Cardiac muscle cell (in vitro differentiated cells and primary cell): ENCODE measurements around the gene IFITM10. TPM values are rescaled to one million over a fixed set of nuclear protein-coding genes. Genes with fewer than 3 reads are reported as not detected.

Experiments
- DNase-seq, 2 donors: peaks; one replicate each; pipeline versions ENCODE4 v3.0.0 to v3.0.0-alpha.2; 2010 to 2017; ENCODE audit warnings: low read depth in 1 of 2, low spot score in 1 of 2
- H3K27ac ChIP-seq: fragments of 200-600 bp; sonication (generic); 2 replicates; pipeline ENCODE4 v1.5.1; 2016
- H3K27me3 ChIP-seq: fragments of 200-600 bp; sonication (generic); 2 replicates; pipeline ENCODE4 v1.6.0; 2016; ENCODE audit warnings: control low read depth
- H3K36me3 ChIP-seq: fragments of 200-600 bp; sonication (generic); 2 replicates; pipeline ENCODE4 v1.5.1; 2016; ENCODE audit warnings: control low read depth
- H3K4me1 ChIP-seq: fragments of 200-600 bp; sonication (generic); 2 replicates; pipeline ENCODE4 v1.8.1; 2017; ENCODE audit warnings: low read depth, mild to moderate bottlenecking, mixed run types
- H3K4me3 ChIP-seq: fragments of 200-600 bp; sonication (generic); 2 replicates; pipeline ENCODE4 v1.5.1; 2016; ENCODE audit warnings: mild to moderate bottlenecking
- H3K9me3 ChIP-seq: fragments of 200-600 bp; sonication (generic); 2 replicates; pipeline ENCODE4 v1.5.1; 2017; ENCODE audit warnings: low read depth, mild to moderate bottlenecking, control low read depth
- CTCF ChIP-seq: IDR thresholded peaks from 2 replicates; pipeline ENCODE4 v1.5.1; 2012; ENCODE audit warnings: low read depth, mild to moderate bottlenecking, low read length
- polyA plus RNA-seq: library from polyadenylated mRNA; unstranded; fragments of >200 nt; fragmentation: Nextera tagmentation; extraction: Ambion mirVana; gene quantifications from 2 replicates; pipeline ENCODE4 v1.2.1, GENCODE V29; 2016
- total RNA-seq: library from RNA; depleted of rRNA; stranded (reverse); fragments of >200 nt; gene quantifications from 2 replicates; pipeline ENCODE4 v1.2.3, GENCODE V29; 2016

The IFITM10 gene
- total and polyA plus RNA-seq, 2 experiments from 2014 or later, result 1.9 TPM; not detected in 1

- no peaks in the 10 kb centered on the region for H3K4me1 ChIP-seq
Observed at GRCh38 chr11:1741741-1742140, 8.7 kb downstream of the IFITM10 start.

GRCh38 chr11:1740786-1741530 lies 9.4 kb downstream of the IFITM10 start:
- DNase-seq, result no peak
- Histone ChIP-seq H3K36me3 (no peaks in the 10 kb centered on the region), H3K4me1 (no peaks in the 10 kb centered on the region), H3K9me3 (no peaks in the 10 kb centered on the region), H3K4me3 (no peak overlapping the region), H3K27me3 (peaks cover 16% of the 10 kb centered on the region), H3K27ac (no peak overlapping the region)
- no peak for TF ChIP-seq CTCF

More at GRCh38 chr11:1741741-1742140, 8.7 kb downstream of the IFITM10 start:
- TF ChIP-seq CTCF, result no peak
- no peak for DNase-seq
- Histone ChIP-seq H3K4me3 (no peak overlapping the region), H3K27me3 (peaks cover 19% of the 10 kb centered on the region), H3K9me3 (no peaks in the 10 kb centered on the region), H3K36me3 (no peaks in the 10 kb centered on the region), H3K27ac (no peak overlapping the region)

- no peaks in the 10 kb centered on the region for H3K9me3 ChIP-seq
- peaks cover 16% of the 10 kb centered on the region for H3K27me3 ChIP-seq
- H3K27ac ChIP-seq, result no peak overlapping the region
- no peaks in the 10 kb centered on the region for H3K36me3 ChIP-seq
- TF ChIP-seq CTCF, result no peak
- H3K4me1 ChIP-seq, result no peaks in the 10 kb centered on the region
- DNase-seq, result no peak
- no peak overlapping the region for H3K4me3 ChIP-seq
Observed at GRCh38 chr11:1739576-1739975, 10.8 kb downstream of the IFITM10 start.

GRCh38 chr11:1738380-1738779 lies 12.0 kb downstream of the IFITM10 start:
- Histone ChIP-seq H3K36me3 (no peaks in the 10 kb centered on the region), H3K27me3 (peaks cover 23% of the 10 kb centered on the region), H3K4me1 (no peaks in the 10 kb centered on the region), H3K9me3 (no peaks in the 10 kb centered on the region), H3K4me3 (no peak overlapping the region), H3K27ac (no peak overlapping the region)
- no peak for DNase-seq
- TF ChIP-seq CTCF, result no peak

- Histone ChIP-seq H3K27ac (no peak overlapping the region), H3K4me3 (no peak overlapping the region), H3K9me3 (no peaks in the 10 kb centered on the region), H3K27me3 (peaks cover 31% of the 10 kb centered on the region), H3K36me3 (no peaks in the 10 kb centered on the region), H3K4me1 (no peaks in the 10 kb centered on the region)
- TF ChIP-seq CTCF, result no peak
- DNase-seq, result no peak
Observed at GRCh38 chr11:1737080-1737757, 13.2 kb downstream of the IFITM10 start.
